Adrenal gland (tissue), 5 donors: ENCODE measurements around the gene RPL41.

Experiments used
- CTCF ChIP-seq, 6 experiments: fragments of 450-650 bp in 4 of 6; fragments of 200-600 bp in 2 of 6; sonication (generic) in 1 of 6; IDR thresholded peaks; 1 replicate in 5 of 6; 2 replicates in 1 of 6; pipeline versions ENCODE4 v1.5.1 to v1.8.0; 2016 to 2021; ENCODE audit warnings: antibody characterized with exemption in 6 of 6, mild to moderate bottlenecking in 2 of 6, moderate library complexity in 1 of 6
- POLR2A ChIP-seq, 2 donors: fragments of 450-650 bp; IDR thresholded peaks; one replicate each; pipeline ENCODE4 v1.6.1; 2017; ENCODE audit warnings: antibody characterized with exemption in 2 of 2, mild to moderate bottlenecking in 2 of 2, moderate library complexity in 1 of 2
- donor health status: DM: no; HTN: no; CAD: no.

GRCh38 chr12:56103823-56104108, 12.7 kb upstream of the RPL41 start:
- TF ChIP-seq CTCF (IDR thresholded peaks at IDR 0.05) = no peak
- TF ChIP-seq POLR2A (IDR thresholded peaks at IDR 0.05) = no peak
